ENCODE data around the gene PERM1.

The PERM1 gene

GRCh38 chr1:943545-944340 is 38.1 kb downstream of the PERM1 start:
- DNase-seq: no peak

GRCh38 chr1:942864-943533 is 38.9 kb downstream of the PERM1 start:
- no peak for DNase-seq

- DNase-seq: no peak
Observed at GRCh38 chr1:942411-942821, 39.5 kb downstream of the PERM1 start.

GRCh38 chr1:941588-942383 is 40.1 kb downstream of the PERM1 start:
- DNase-seq: no peak

- DNase-seq: no peak
Observed at GRCh38 chr1:941015-941587, 40.8 kb downstream of the PERM1 start.

GRCh38 chr1:940107-941014 is 41.5 kb downstream of the PERM1 start:
- DNase-seq: no peak

GRCh38 chr1:939511-940106 is 42.3 kb downstream of the PERM1 start:
- DNase-seq: no peak

GRCh38 chr1:938711-939489 is 43.0 kb downstream of the PERM1 start:
- no peak for DNase-seq

GRCh38 chr1:938088-938683 is 43.7 kb downstream of the PERM1 start:
- DNase-seq: no peak

GRCh38 chr1:937521-937920 is 44.4 kb downstream of the PERM1 start:
- no peak for DNase-seq

GRCh38 chr1:936348-937264 is 45.3 kb downstream of the PERM1 start:
- DNase-seq: no peak

GRCh38 chr1:935751-936231 is 46.1 kb downstream of the PERM1 start:
- DNase-seq: no peak

- no peak for DNase-seq
Observed at GRCh38 chr1:934991-935750, 46.7 kb downstream of the PERM1 start.

GRCh38 chr1:933603-933940 is 48.3 kb downstream of the PERM1 start:
- DNase-seq: no peak

- no peak for DNase-seq
Observed at GRCh38 chr1:932776-933602, 48.9 kb downstream of the PERM1 start.

- no peak for DNase-seq
Observed at GRCh38 chr1:932173-932510, 49.8 kb downstream of the PERM1 start.

GRCh38 chr1:931380-932172 is 50.3 kb downstream of the PERM1 start:
- no peak for DNase-seq

All from CD4-positive, alpha-beta T cell treated with Interleukin-10 for 1 hour (primary cell).